ENCODE results near the gene DBX2. TPM values are rescaled to one million over a fixed set of nuclear protein-coding genes. Genes with fewer than 3 reads are reported as not detected.
"Not testable (repeated sequence)": the region's sequence is repeated elsewhere in the genome, so short reads cannot be mapped to it uniquely, and the experiment has no call there.

Gene DBX2
- total RNA-seq: not detected in 2 replicates

DNA sequence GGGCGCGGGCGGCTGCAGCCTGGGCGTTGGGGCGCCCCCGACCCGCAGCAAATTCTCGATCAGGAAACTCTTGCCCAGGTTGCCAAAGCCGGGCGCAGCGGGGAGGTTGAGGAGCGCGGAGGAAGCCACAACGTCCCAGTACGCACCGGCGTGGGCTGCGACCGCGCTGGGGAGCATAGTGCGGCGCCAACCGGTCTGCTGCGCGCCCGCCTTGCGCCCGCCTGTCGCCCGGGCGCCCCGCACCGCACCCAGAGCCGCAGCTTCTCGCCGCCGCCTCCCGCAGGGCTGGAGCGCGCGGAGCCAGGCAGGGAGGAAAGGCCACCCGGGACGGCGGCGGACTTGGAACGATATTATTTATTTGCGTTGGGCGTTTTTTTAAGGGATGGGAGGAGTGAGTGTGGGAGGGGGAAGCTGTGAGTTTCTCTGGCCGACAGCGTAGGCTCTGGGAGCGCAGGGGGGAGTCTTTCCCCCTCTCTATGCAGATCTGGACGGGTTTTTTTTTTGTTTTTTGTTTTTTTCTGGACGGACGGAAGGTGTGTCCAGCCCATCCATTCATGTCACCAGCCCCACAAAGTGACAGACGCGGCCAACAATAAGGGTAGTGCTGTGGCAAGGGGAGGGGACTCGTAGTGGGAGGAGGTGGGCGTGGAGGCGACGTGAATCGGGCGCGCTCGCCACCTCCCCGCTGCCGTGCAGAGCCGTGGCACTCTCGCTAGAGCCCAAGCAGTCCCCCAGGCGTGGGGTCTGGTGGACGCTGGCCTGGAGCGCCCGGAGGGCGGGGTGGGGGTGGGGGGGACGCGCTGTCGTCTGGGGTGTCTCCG, at the start of gene DBX2:
DBX2 (minus strand) TSS at position 349 of the 821 bp plus-strand sequence; CDS start at position 177, 172 bp downstream.
- no peak for DNase-seq

DNA sequence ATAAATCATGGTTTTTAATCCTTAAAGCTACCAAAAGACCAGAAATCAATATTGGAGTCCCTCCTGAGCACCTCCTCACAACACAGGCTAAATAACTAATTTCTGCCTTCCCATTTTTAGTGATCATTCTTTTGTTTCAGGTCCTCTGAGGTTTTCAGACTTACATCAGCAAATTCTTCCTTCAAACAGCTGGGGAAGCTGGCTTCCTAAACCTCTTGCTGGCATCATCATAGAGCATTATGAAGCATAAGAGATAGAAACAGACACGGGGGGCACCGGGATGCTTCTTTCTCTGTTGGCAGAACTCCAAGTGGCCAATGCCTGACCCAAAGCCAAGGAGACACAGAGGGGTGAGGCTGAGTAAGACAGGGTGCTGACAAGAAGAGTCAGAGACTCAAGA, 47.9 kb upstream of the DBX2 start:
- no peak for DNase-seq

DNA sequence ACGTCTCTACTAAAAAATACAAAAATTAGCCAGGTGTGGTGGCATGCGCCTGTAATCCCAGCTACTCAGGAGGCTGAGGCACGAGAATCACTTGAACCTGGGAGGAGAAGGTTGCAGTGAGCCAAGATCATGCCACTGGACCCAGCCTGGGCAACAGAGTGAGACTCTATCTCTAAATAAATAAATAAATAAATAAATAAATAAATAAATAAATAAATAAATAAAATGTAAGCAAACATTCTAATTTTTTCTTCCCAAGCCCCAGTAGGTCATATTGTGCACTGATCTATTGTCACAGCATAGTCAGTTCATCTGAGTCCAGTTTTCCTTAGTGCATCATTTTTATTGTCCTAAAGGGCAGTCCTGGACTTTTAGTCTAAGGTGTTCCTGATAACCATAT, 44.5 kb upstream of the DBX2 start:
- DNase-seq: not testable (repeated sequence)

DNA sequence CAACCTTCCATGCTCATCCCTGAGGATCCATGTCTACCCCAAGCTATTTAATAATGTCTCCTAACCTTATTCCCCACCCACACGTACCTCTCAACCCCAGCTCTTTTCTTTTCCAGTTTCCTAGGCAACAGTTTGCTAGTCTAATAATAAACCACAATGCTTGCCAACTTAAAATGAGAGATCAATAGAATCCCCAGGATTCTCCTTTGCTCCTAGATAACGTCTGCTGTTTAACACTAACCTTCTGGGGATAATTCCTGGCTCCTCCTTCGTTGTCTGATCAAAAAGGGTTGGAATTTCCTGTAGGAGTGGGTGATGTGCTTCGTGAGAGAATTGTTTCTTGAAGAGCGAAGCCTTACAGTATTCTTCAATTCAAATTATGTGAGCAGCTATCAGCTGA, 42.2 kb upstream of the DBX2 start:
- DNase-seq: no peak

DNA sequence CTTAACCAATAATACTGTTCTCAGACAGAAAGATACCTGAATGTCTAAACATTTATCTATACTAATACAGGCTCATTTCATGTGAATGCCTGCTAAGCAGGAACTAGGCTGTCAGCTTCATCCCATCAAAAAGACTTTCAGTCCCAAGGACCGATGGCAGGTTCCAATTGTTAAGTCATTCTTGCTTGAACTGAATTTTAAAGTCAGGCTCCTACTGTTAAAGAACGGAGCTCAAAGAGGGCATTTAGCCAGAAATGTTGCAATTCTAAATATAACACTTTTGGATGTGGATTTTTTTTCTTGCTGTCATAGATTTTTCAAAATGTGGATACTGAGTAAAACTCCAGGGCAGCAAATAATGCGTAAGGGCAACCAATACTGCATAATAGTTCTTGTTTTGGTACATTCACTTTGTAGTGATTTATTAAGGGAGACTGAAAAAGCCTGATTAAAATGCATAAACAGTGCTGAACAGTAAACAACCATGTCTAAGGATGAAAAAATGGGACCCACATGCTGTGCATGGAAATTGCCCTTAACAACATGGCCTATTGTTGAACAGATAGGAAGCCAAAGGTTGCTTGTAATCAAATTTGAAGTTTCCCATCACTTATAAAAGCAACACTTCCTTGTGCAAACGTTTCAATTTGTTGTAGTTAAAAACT, 38.6 kb upstream of the DBX2 start:
- DNase-seq: no peak

DNA sequence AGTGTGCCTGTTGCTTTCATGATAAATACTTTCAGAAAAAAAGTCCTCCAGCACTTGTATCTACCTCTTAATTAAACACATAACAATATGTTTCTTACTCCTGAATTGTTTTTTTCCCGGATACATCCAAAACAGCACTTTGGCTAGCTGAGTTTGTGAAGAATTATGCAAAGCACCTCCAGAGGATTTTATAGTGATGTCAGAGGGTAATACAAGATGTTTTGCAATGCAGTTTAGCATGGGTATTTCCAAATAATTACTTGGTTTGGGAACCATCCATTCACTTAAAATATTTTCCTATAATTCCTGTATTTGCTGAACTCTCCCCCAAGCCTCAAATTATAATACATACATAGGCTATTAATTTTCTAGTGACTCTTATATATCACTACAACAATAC, 37.7 kb upstream of the DBX2 start:
- DNase-seq: no peak

DNA sequence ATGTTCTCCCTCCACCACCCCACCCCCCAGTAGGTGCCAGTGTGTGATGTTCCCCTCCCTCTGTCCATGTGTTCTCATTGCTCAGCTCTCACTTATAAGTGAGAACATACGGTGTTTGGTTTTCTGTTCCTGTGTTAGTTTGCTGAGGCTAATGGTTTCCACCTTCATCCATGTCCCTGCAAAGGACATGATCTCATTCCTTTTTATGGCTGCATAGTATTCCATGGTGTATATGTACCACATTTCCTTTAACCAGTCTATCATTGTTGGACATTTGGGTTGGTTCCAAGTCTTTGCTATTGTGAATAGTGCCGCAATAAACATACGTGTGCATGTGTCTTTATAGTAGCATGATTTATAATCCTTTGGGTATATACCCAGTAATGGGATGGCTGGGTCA, 33.3 kb upstream of the DBX2 start:
- not testable (repeated sequence) for DNase-seq

DNA sequence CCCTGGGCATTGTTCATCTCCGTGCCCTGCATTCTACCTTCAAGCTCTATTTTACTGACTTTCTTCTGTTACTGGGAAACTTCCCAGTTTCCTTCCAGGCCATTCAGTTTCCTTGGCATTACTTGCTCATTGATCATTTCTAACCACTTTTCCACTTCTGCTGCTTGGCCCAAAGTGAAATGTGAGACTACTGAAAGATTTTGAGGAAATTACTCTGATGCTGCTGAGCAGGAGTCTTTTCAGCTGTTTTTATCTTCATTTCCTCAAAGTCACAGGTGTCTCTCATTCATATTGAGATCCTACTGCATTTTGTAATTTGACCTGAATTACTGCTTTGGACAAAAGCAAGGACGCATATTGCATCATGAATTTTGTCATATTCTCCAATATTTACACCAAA, 26.4 kb upstream of the DBX2 start:
- DNase-seq: no peak

DNA sequence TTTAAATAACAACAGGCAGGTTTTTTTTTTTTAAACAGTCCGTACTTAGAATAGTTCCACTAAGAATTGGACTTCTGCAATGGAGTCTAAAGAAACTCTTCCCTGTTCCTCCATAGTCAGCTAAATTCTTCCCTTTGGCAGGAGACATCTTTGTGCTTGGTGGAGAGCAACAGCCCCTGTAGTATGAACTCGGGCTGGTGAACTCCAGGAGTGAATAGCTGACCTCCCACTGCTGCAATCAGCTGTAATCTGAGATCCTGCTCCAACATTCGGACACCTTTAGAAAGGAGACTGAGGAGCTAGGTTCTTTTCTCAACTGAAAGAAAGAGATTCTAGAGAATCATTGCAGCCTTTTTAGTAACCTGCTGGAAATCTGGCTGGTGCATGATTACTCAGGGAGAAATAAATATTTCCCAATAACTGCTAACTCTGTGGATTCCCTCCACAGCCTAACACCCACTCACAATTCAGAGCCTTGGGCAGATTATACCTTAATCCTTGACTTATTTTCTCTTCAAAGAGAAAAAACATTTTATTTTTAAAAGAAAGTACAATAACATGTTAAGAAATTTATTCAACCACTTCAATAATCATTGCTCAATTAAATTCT, 25.6 kb upstream of the DBX2 start:
- DNase-seq: no peak

DNA sequence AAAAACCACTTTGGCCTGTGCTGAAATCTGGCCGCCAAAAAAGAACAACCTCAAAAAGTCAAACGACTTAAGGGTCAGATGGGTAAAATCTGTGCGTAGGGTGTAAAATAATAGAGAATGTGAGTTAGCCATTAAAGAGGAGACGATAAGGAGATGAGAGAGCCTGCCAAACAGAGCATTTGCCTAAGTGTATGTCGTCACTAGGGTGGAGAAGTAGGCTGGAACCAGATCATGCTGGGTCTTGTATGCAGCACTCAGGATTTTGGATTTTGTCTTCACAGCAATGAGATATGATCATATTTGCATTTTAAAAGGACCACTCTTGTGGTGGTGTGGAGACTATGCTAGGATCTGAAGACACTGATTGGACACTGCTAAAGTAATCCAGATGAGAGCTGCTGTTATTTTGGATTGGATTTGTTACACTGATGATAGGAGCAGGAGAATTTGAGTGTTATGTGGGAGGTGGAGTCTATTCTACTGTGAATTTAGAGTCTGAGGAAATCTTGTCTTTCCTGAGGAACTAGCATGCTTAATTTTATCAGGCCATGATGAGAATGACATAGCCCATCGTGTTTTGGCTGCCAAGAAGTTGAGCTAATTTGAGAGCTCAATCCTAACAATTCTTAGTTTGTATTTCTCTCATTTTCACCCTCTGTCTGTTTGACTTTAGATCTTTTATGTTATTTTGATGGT, 24.8 kb upstream of the DBX2 start:
- DNase-seq: no peak

DNA sequence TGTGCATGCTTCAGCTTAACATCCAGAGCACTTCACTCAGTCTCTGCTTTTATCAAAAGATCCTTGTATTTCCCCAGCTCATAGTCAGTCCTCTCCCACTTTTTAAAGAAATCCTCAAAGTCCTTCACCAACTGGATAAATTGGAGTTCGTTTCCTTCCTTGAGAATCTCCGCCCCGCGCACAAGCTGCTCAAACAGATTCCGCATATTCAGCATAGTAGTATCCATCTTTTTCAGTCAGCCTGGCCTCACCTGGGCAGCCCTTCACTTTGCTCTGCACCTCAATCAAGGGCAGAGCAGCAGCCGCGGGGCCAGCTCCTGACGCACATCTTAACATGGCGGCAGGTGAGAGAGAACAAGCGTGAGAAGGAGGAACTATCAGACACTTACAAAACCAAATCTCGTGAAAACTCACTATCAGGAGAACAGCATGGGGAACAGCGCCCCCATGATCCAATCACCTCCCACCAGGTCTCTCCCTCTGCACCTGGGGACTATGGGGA, 14.3 kb upstream of the DBX2 start:
- no peak for DNase-seq

DNA sequence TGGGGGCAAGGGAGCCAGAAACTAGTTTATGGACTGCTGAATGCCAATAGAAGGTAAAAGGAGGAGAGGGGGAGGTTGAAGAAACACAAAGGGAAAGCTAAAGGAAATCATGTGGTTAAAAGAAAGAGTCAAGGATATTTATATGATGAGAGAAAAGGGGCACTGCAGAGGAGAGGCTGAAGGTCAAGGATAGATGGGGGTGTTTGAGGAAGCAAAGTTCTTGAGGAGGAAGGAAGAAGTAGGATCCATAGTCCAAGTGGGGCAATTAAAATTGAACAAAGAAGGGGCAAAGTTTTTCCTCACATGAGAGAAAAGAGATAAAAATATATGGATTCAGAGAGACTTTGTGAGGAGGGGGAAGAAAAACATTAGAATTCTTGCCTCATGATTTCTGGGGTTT, 10.1 kb upstream of the DBX2 start:
- no peak for DNase-seq

DNA sequence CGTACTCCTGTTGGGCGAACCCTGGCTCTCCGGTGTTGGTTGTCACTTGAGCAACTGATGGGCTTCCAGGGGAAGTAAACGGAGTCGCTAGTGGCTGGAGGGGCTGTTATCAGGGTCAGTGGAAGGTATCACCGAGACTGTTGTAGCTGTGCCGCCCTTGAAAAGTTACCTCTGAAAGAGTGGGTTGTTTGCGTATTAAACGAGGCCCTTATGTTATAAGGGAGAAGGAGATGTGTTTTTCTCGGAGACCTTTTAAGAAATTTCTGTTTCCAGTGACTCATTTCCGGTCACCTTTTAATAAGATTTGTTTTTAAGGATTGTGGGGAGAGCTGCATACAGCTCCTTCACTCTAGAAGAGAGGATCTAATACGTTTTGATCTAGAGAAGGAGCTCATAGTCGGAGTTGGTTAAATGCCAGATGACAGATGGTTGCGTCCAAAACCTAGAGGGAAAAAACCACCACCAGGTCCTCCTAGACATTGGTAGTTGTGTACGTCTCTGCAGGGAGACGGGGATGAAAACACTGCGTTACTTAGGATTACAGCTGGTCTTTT, 750 bp upstream of the DBX2 start:
- DNase-seq: no peak

DNA sequence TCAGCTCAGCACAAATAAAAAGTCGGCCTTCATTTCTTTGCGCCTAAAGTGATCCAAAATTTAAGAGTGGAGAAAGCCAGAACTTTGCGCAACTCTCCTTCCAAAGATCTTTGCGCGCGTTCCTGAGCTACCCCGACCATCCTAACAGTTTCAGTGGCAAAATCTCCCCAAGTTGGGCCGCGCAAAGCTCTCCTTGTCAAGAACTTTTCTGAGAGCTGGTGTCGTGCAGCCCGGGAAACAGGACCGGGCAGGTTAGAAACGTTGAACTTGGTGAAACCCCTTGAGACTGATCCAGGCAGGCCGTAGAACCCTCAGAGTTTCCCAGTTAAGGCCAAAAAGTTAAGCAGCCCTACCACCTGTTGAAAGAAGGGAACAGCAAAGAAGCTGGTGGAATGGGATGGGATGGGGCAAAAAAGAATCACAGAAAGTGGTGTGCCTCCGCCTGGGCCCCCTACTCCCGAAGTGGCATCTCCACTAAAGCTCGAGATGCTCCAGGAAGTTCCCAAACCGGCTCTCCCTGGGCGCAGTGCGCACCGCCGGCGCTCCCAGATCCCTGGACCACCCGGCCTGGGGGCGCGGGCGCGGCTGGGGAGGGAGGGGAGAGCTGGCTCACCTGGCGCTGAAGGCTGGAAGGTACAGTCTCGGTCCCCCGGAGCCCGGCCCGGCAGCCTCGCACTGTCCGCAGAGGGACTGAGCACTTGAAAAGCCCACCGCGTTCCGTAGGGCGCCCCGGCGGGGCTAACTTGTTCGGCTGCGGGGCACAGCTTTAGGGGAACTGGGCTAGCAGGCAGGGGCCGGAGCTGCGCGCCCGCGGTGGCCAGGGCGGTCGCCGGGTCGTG, 768 bp downstream of the DBX2 start:
- no peak for DNase-seq

DNA sequence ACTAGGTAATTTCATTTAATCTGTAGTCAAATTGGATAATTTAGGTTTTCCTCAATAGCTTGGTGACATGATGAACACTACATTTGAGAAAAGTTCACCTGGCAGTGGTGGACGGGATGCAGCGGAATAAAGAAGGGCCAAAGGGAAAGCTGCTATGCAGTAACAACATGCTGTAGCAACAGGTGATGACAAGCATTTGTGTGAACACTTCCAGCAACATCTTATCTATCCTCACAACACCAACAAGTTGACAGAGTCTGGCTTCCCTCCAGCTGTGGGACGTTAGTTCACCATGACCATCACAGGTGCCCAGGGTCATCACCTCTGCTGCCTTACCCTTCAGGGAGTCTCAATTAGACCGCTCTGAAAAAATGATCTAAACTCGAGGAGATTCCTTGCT, 8.3 kb downstream of the DBX2 start:
- DNase-seq: no peak

DNA sequence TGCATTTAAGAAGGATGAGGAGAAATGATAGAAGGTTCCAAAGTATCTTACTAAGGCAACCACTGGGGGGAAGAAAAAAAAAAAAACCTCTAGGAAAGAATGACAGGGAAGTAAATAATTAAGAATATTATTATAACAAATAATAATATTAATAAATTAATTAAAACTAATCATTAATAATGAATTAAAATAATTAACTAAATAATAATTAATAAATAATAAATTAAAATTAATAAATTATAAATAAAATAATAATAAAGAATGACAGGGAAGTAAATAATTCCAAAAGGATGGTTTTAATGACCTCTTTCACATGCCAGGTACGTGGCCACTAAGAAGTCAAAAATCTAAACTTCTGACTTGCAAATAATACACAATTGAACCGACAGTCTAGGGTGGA, 9.9 kb downstream of the DBX2 start:
- DNase-seq: no peak

DNA sequence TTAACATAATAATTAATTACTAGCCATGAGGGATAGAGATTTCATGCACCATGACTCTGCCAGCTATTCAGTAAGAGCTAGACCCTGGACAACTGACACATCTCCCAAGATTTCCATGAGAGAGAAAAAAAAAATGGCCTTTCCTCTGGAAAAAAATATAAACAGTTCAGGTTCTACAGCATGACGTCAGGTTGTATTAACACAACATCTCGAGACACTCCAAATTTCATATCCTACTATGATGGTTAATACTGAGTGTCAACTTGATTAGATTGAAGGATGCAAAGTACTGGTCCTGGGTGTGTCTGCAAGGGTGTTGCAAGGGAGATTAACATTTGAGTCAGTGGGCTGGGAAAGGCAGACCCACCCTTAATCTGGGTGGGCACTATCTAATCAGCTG, 11.1 kb downstream of the DBX2 start:
- DNase-seq: no peak

DNA sequence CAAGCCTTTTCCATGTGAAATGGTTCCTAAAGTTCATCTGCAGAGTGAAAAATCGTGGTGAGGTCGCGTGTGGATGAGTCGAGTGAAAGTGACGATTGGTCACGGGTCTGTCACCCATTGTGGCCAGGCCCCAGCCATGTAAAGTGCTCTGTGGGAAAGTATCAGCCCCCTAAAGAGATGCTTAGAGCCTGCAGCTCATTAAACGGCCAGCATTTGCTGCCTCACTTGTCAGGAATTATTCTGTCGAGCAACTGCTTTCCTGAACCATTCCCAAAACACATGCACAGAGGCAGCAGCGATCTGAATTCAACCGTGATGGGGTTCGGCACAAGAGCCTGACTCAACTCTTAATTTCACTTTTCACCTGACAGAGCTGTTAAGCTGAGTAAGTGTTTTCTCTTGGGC, 16.0 kb downstream of the DBX2 start:
- no peak for DNase-seq

DNA sequence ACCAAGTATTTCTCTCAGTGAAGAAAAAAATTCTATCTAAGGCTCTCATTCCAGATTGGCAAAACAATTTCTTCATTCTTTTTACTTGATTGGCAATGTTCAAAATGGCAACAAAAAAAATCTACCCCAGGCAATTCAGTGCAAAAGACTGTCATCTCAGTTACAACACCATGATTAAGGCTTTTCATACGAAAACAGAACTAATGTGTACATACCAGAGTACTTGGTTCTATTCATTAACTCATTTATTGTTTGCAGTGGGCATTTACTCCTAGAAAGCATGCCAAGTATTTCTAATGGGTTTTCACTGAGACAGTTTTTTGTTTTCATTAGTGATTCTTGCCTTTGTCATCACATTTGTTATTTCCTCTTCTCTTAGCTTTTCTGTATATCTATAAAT, 33.0 kb downstream of the DBX2 start:
- DNase-seq: no peak

DNA sequence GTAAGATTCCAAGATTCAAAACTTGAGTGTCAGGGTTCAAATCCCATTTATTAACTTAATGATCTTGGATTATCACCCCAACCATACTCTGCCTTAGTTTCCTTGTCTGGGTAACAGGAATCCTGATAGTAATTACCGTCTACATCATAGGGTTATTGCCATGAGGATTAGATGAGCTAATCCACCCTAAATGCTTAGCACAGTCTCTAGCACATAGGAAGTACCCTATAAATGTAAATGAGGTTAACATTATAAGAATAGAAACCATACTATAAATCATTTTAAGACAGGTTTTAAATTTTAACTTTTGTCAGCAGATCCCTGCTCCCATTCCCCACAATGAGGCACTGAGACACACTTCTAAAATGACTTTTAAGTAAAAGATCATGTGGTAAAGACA, 36.5 kb downstream of the DBX2 start:
- DNase-seq: no peak

DNA sequence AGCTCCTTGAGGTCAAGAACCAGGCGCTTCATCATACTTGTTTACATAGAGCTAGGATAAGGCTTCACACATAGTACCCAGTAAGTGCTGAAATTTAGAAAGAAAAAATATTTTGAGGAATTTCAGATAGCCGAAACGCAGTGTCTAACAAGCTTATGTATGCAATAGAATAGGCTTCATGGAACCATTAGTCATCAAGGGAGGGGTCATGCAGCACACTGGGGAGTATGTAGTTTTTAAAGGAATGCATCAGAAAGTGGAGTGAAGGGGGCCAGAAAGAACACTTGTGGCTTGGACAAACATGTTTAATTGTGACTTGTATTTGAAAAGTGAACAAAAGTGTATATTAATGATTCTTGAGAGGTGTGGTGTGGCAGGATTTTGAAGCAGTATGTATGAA, 38.1 kb downstream of the DBX2 start:
- no peak for DNase-seq

DNA sequence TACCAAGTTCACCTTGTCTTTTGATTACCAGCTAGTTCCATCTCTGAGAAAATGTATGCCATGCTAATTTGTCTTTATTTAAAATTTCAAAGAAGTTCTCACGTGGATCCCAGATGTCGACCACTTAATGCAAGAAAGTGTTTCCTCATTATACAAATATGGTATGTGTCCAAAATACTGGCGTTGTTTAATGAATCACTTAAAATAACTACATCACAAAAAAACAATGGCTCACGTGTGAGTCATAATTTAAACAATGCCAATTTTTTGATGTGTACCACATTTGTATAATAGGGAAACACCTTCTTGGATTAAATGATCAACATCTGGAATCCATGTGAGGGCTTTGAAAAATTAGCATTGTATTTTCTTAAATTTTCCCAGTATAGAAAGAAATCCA, 40.8 kb downstream of the DBX2 start:
- DNase-seq: no peak
